GM18505 (cell line): ENCODE data around the gene CFAP52.

Source experiments
- ATAC-seq: cut with Tn5 transposase; IDR thresholded peaks from one replicate; pipeline ENCODE4 v1.9.1; 2021; ENCODE audit not compliant: unreplicated experiment
- POLR2A ChIP-seq: IDR thresholded peaks from 4 replicates; pipeline ENCODE4 v1.6.1; 2011; ENCODE audit warnings: borderline replicate concordance; ENCODE audit not compliant: insufficient read depth, insufficient read length; ENCODE audit errors: extremely low read depth

Gene CFAP52, protein sequence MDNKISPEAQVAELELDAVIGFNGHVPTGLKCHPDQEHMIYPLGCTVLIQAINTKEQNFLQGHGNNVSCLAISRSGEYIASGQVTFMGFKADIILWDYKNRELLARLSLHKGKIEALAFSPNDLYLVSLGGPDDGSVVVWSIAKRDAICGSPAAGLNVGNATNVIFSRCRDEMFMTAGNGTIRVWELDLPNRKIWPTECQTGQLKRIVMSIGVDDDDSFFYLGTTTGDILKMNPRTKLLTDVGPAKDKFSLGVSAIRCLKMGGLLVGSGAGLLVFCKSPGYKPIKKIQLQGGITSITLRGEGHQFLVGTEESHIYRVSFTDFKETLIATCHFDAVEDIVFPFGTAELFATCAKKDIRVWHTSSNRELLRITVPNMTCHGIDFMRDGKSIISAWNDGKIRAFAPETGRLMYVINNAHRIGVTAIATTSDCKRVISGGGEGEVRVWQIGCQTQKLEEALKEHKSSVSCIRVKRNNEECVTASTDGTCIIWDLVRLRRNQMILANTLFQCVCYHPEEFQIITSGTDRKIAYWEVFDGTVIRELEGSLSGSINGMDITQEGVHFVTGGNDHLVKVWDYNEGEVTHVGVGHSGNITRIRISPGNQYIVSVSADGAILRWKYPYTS

DNA sequence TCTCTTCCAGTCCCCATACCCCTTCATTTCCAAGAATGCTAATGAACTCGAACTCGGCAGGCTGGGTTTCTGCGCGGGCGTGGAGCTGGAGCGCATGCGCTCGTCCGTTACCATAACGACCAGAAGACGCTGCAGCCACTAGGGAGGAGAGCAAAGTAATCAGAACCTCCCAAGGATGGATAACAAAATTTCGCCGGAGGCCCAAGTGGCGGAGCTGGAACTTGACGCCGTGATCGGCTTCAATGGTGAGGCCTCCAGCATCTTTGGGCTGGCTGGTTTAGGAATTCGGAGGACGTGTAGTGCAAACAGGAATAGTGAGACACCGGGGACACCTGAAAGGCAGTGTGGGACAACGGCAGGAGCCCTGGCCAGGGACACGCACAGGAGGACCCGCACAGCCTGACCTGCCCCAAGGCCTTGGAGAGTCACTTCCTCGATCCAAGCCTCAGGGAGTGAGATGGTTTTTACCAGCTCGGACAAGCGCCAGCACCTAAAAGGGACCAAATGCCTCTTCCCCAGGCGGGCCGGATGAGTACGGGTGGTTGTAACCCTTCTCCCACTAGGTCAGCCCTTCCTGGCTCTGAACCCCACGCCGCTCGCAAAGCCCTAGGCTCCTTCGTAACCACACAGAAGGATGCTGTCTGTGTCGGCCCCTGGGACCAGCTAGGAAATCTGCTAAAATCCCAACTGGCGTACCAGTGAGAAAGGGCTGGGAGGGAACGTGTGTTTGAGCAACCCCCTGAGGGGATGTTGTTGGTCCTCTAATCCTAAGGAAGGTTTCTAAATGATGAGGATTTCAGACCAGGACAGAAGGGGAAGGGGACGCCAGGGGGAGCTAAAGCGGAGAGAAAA lies at the start of gene CFAP52:
TSS of gene CFAP52 (plus strand) at position 122 of the 852 bp plus-strand sequence. CDS start at position 176, 54 bp downstream.
- no peak for ATAC-seq

DNA sequence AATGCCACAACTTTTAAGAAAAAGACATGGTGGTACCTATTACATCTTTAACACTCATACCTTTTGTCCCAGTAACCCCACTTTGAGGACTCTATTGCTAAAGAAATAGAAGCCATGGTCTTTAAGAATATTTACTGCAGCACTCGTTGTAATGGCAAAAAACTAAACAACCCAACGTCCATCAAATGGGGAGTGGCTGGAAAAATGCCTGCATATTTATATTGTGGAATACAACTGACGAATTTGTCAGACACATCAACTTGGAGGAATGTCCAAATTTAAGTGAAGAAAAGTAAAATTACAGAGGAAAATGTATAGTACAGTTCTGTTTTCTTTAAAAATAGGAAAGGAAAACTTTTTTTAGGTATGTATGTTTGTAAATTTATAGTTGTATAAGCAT lies 48.7 kb upstream of the CFAP52 start:
- TF ChIP-seq POLR2A, result no peak
- ATAC-seq, result no peak

More for the DNA sequence above, at the start of gene CFAP52:
- no peak for TF ChIP-seq POLR2A

DNA sequence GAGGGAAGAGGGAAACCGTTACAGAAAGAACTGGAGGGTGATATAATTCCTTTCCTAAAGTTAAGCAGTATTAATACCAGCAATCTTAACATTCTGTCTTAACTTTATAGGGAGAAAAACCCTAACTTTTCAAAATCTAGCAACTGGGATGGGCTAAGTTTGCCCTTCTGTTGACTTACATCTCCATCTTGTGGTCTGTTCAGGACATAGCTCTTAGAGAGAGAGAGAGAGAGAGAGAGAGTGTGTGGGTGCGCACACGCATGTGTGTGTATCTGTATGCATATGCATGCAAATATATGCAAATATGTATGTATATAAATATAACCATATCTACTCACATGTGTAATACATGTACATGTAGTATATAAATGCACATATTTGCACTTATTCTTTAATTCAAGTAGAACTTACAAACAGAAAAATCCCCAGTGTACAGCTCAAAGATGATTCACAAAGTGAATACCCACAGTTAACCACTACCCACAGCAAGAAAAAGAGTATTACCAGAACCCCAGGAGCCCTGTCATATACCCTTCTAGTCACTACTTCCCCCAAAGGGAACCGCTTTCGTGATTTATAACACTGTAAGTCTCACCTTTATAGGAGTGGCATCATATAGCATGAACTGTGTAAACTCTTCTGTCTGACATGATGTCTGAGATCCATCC lies 47.3 kb upstream of the CFAP52 start:
- no peak for ATAC-seq
- TF ChIP-seq POLR2A, result no peak

DNA sequence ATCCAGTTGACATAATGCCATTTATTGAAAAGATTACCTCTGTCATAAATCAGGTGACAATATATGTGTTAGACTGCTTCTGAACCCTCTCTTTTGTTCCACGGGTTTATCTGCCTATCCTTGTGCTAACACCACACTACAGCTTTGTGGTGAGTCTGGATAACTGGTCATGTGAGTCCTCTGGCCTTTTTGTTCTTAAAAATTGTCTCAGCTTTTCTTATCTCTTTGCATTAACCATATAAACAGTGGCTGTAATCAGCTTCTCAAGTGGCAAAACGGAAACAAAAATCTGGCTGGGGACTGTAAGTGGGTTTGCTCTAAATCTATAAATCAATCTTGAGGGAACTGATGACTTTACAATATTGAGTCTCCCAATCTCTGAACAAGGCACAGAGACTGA lies 45.4 kb upstream of the CFAP52 start:
- no peak for ATAC-seq
- no peak for TF ChIP-seq POLR2A

DNA sequence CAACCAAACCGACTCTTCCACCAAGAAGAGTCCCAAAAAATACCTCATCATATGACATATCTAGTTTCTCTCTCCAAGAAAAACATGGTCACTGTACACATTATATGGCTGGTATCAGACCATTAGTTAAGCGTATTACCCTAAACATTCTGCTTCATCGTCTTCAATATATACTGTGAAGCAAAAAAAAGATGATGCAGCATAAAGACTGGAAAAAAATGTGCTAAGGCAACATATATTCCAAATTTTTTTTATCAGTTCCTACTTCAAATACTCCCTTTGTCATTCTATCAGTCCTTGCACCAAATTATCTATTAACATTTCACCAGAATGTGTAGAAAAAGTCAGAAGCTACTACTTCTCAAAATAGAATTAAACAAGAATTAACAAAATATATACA lies 43.7 kb upstream of the CFAP52 start:
- no peak for TF ChIP-seq POLR2A
- no peak for ATAC-seq

DNA sequence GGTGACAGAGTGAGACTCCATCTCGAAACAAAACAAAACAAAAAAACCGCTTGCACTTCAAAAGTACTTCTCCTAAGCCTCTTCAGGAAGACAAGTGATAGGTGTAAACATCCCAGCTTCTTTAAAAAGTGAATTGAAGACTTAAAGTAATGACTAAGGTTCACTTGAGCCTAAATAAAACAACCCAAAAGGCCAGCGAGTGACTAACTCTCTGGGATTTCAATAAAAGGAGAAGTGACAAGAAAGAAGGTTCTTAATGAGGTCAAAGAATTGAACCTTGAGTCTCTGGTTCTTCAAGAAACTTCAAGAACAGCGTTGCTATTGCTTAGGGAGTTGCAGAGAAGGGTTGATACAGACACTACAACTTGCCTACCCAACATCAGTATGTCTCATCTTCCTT lies 43.0 kb upstream of the CFAP52 start:
- no peak for ATAC-seq

DNA sequence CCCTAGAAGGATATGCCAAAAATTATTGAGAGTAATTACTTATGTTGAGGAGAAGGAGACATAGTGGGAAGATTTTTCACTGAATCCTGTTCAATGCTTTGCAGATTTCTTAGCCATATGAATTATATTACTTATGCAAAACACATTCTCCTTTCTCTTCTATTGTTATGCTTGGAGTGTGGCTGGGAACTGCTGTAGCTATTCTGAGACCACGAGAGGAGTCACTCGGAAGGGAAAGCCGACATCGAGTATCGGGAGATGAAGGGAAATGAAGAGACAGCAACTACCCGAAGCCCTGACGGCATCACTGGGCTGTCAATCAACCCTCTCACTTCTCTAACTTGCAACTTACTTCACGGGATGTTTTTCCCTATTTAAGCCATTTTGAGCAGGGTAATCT lies 40.4 kb upstream of the CFAP52 start:
- no peak for TF ChIP-seq POLR2A

More for the DNA sequence above, 43.0 kb upstream of the CFAP52 start:
- TF ChIP-seq POLR2A, result no peak

DNA sequence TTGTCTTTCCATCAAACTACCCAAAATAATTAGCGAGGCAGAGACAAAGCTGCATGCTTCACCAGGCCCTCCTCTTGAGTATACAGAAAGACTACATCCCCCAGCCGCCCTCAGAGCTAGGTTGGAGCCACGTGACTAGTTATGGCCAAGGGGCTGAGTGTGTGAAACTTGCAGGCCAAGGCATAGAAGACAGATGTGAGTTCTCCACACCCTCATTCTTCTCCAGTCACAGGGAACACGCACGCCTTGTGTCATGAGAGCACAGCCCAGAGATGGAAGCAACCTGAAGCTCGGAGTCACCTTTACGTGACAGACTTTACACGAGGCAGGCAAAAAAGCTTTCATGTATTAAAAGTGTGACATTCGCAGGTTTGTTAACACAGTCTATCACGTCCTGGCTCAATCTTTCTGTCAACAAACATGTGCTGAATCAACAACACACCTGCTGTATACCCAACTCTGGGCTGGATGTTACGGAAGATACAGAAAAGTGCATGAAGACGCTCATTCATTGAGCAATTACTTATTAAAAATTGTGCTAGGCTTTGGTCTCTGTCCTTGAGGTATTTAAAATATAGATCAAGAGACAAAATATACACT lies 39.2 kb upstream of the CFAP52 start:
- ATAC-seq, result no peak

More for the DNA sequence above, 40.4 kb upstream of the CFAP52 start:
- no peak for ATAC-seq

DNA sequence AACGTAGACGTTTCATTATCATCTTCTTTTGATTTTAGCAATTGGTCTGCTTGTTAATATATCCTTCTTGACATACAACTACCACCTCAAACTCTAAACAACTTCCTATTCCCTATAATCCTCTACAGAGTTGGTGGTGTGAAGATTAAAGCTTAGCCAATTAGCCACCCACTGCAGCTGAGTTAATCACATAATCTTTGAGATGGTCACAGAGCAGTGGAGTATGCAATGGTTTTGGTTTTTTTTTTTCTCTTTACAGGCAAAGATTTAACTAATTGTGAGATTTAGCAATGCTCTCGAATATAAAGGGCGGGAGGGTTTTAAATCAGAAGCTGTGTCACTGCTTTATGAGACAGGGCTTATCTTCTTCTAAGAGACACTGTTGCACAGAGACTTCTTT lies 37.8 kb upstream of the CFAP52 start:
- ATAC-seq, result no peak

More for the DNA sequence above, 39.2 kb upstream of the CFAP52 start:
- TF ChIP-seq POLR2A, result no peak

DNA sequence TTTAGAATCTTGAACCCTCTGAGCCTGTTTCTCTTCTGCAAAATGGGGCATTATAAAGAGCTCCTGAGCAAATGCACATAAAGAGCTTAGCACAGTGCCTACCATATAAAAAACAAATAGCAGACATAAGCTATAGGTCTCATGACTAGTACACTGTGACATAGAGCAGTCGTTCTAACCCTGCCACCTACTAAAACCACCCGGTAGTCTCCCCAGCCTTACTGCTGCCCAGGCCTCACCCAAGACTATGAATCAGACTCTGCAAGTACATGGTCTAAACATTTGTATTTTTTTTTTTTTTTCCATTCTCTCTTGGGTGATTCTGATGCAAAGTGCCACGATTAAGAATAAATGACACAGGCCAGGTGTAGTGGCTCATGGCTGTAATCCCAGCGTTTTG lies 34.7 kb upstream of the CFAP52 start:
- no peak for TF ChIP-seq POLR2A
- no peak for ATAC-seq

More for the DNA sequence above, 37.8 kb upstream of the CFAP52 start:
- no peak for TF ChIP-seq POLR2A

DNA sequence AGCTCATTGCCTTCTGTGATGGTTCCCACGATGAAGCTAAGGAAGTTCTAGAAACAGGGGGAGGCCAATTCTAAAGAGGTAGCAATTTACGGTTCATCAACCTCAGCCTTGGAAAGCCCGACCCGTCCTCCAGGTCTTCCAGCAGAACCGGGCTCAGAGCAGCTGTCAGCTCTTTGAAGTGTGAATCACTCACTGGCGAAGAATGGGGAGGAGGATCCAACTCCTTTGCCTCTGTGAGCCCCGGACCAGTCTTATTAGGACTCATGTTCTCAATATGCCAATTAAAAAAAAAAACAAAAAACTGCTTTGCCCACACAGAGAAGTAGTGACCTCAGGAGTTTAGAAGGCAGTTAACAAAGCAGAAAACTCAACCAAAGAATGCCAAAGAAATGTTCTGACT lies 32.2 kb upstream of the CFAP52 start:
- no peak for TF ChIP-seq POLR2A
- ATAC-seq, result no peak

DNA sequence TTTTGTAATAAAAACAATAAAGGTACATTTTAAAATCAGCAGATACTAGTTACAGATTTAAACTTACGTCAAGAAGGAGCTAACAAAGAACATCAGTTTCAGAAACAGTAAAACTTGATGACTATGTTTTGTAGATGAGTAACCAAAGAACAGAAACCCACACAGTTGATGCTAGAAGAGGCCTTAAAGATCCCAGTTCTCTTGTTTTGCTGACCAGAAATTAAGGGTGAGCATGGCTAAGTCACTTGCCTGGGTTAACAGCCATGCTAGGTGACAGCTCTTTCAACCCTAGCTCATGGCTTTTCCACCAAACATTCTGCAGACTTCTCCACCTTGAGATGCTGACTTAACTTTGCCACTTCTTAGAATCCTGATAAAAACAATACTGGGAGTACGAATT lies 27.2 kb upstream of the CFAP52 start:
- ATAC-seq, result no peak
- TF ChIP-seq POLR2A, result no peak
